SK-N-DZ (cell line): ENCODE measurements around the gene DNASE2. TPM values are rescaled to one million over a fixed set of nuclear protein-coding genes. Genes with fewer than 3 reads are reported as not detected.
"Not testable (repeated sequence)": the region's sequence is repeated elsewhere in the genome, so short reads cannot be mapped to it uniquely, and the experiment has no call there.

Source experiments
- DNase-seq: peaks from one replicate; pipeline ENCODE4 v3.0.0-alpha.2; 2015; ENCODE audit warnings: low spot score
- polyA plus RNA-seq, 2 experiments: library from polyadenylated mRNA; depleted of rRNA; stranded (reverse); fragments of >200 nt; gene quantifications; 2 replicates each; pipeline ENCODE4 v1.2.3, GENCODE V29; 2014

The DNASE2 gene
- polyA plus RNA-seq (2014; cell fraction: cytosol; rRNA removed), result 13.5 and 18.1 TPM in 2 replicates
- 3.7 and 3.9 TPM in 2 replicates for polyA plus RNA-seq (2014; cell fraction: nucleus; rRNA removed)

GRCh38 chr19:12881172-12881808 is at the start of gene DNASE2:
Gene DNASE2 (minus strand): TSS chr19:12881449. CDS start chr19:12881375, 74 bp downstream.
- DNase-seq, result peak; percentile 91

GRCh38 chr19:12930002-12930645 is 48.9 kb upstream of the DNASE2 start:
- no peak for DNase-seq

- no peak for DNase-seq
Observed at GRCh38 chr19:12924621-12925310, 43.5 kb upstream of the DNASE2 start.

GRCh38 chr19:12922959-12923358 is 41.7 kb upstream of the DNASE2 start:
- no peak for DNase-seq

- DNase-seq, result no peak
Observed at GRCh38 chr19:12921047-12921446, 39.8 kb upstream of the DNASE2 start.

- no peak for DNase-seq
Observed at GRCh38 chr19:12918253-12918652, 37.0 kb upstream of the DNASE2 start.

GRCh38 chr19:12915860-12916259 is 34.6 kb upstream of the DNASE2 start:
- DNase-seq, result not testable (repeated sequence)

- DNase-seq, result no peak
Observed at GRCh38 chr19:12913851-12914690, 32.8 kb upstream of the DNASE2 start.

GRCh38 chr19:12913011-12913561 is 31.8 kb upstream of the DNASE2 start:
- peak; percentile 41 for DNase-seq

GRCh38 chr19:12912571-12912970 is 31.3 kb upstream of the DNASE2 start:
- no peak for DNase-seq

GRCh38 chr19:12907166-12907565 is 25.9 kb upstream of the DNASE2 start:
- no peak for DNase-seq

- no peak for DNase-seq
Observed at GRCh38 chr19:12899891-12900518, 18.8 kb upstream of the DNASE2 start.

- no peak for DNase-seq
Observed at GRCh38 chr19:12896460-12896859, 15.2 kb upstream of the DNASE2 start.

GRCh38 chr19:12893582-12893981 is 12.3 kb upstream of the DNASE2 start:
- DNase-seq, result no peak

GRCh38 chr19:12891553-12892021 is 10.3 kb upstream of the DNASE2 start:
- DNase-seq, result no peak

GRCh38 chr19:12890787-12891552 is 9.7 kb upstream of the DNASE2 start, which contains the start of gene GCDH:
Gene GCDH (plus strand): TSS chr19:12891160. CDS start chr19:12891305, 145 bp downstream.
- peak; percentile 99 for DNase-seq

- DNase-seq, result not testable (repeated sequence)
Observed at GRCh38 chr19:12890299-12890786, 9.1 kb upstream of the DNASE2 start.

GRCh38 chr19:12888006-12888603 is 6.9 kb upstream of the DNASE2 start:
- DNase-seq, result no peak
